SHP77 treated with DMSO at 0.1 percent for 48 hours (cell line): ENCODE data around the gene ATP10A.
"Not testable (repeated sequence)": the region's sequence is repeated elsewhere in the genome, so short reads cannot be mapped to it uniquely, and the experiment has no call there.

Source experiments
- DNase-seq: peaks from one replicate; lab custom pipeline; 2025; lab: John Stamatoyannopoulos, UW

Gene ATP10A

DNA sequence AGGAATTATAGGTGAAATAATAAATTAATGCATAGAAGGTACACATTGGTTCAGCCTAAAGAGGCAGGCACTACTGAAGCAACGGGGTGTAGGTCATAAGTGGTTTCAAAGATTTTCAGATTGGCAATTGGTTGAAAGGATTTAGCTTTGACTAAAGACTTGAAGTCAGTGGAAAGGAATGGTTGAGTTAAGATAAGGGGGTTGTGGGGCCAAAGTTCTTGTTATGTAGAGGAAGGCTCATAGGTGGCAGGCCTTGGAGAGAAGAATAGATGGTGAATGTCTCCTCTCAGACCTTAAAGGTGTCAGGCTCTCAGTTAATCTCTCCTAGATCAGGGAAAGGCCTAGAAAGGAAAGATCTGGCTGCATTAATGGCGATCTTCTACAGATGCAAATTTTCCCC is 209.8 kb downstream of the ATP10A start:
- no peak for DNase-seq

DNA sequence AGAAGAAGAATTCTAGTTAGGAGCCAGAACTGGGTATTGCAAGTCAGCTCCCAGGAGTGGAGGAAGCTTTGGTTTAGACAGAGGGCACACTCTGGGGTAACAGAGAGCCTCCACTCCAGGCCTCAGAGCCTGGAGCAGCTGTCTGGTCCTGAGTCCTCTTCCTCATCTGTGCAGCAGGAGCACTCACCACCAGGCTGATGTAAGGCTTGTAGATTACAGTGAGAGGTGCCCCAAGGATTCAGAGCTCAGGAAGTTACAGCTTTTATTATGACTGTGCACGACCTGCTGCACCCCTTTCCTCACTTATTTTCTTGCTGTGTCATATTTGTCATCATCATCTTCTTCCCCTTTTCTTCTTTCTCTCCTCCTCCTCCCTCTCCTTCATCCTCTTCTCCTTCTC is 210.4 kb downstream of the ATP10A start:
- DNase-seq, result no peak

DNA sequence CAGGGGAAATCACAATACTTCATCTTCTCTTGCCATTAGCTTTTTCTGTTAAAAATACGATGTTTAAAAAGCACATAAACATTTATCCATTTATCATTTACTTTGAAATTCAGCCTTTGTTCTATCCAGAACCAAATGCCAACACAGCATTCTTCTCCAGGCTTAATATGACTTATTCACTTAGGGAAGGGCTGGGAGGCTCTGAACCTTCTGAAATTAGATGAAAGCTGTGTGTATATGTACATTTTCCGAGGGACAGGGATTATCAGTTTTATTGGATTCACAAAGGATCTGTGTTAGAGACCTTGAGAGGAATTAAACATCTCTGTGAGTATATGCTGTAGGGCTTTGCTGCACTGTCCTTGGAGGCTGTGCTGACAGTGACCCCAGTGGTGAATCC is 213.7 kb downstream of the ATP10A start:
- DNase-seq, result no peak

DNA sequence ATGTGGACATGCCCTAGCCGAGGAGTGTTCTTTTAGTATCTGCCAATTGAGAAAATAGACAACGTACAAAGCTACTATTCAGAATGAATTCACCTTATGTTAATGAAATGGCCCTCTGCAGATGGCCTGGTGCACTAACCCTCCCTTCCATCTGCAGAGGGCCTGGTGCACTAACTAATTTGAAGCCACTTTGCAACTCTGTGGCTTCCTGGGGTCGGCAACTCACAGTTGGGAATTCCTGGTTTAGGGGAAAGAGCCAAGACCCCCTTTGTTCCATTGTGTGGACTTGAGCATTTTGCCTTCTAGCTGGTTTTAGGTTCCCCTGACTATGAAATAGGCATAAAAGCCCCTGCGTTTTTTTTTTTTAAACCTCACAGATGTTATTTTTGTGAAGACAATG is 220.0 kb downstream of the ATP10A start:
- no peak for DNase-seq

DNA sequence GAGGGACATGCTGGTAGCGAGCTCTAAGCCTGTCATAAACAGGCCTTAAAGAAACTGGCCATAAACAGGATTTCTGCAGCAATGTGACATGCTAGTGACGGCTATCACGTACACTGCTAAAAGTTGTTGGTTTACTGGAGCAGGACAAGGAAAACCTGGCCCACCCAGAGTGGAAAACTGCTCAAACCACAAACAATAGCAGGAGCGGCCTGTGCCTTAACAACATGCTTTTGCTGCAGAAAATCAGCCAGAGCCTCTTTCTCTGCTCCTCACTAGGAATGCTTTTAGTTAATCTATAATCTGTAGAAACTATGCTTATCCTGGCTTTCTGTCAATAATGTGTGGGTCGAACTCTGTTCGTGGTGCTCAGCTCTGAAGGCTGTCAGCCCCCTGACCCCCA is 221.4 kb downstream of the ATP10A start:
- DNase-seq, result no peak

DNA sequence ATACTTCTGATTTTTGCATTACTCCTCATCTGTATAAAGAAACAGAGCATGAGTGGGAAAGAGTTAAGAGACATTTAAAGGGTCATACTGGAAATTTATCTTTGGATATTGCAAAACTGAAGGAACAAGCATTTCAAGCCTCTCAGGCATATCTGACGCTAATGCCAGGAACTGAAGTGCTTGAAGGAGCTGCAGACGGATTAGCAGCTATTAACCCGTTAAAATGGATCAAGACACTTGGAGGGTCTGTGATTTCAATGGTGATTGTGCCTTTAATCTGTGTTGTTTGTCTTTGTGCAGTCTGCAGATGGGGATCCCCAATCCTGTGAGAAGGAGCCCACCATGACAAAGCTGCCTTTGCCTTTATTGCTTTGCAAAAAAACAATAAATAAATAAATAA is 221.8 kb downstream of the ATP10A start:
- DNase-seq, result no peak

DNA sequence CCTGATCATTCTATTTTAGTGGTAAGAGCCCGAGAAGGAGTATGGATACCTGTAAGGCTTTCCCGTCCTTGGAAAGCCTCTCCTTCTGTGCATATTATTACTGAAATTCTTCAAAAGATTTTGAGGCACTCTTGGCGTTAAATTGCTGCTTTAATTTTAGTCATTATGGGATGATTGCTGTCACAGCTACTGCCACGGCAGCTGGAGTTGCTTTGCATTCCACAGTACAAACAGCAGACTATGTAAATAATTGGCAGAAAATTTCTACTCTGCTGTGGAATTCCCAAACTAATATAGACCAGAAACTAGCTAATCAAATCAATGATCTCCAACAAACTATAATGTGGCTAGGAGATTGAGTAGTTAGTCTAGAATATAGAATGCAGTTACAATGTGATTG is 222.2 kb downstream of the ATP10A start:
- not testable (repeated sequence) for DNase-seq

DNA sequence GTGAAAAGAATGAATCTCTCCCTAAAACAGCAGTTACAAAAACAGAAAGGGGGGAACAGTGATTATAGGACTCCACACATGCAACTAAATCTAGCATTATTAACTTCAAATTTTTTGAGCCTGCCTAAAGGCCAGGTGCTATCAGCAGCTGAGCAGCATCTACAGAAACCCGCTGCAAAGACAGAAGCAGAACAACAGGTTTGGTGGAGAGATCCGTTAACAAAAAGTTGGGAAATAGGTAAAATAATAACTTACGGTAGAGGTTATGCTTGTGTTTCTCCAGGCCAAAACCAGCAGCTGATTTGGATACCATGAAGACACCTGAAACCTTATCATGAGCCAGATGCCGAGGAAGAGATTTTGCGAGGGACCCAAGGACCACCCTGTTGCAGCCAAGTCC is 222.7 kb downstream of the ATP10A start:
- no peak for DNase-seq

DNA sequence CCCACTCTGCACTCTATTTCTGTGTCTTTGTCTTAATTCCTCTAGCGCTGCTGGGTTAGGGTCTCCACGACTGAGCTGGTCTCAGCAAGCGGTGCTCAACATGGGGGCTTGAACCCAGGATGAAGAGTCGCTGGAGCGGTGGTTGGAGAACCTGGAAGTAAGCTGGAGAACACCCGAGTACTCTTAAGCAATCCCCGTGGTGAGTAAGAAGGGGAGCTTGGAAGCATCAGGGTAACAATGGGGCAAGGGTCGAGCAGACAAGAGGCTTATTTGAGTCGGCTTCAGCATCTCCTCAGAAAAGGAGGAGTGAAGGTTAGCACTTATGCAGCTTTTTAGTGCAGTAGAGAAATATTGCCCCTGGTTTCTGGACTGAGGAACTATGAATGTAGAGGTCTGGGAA is 226.6 kb downstream of the ATP10A start:
- not testable (repeated sequence) for DNase-seq

DNA sequence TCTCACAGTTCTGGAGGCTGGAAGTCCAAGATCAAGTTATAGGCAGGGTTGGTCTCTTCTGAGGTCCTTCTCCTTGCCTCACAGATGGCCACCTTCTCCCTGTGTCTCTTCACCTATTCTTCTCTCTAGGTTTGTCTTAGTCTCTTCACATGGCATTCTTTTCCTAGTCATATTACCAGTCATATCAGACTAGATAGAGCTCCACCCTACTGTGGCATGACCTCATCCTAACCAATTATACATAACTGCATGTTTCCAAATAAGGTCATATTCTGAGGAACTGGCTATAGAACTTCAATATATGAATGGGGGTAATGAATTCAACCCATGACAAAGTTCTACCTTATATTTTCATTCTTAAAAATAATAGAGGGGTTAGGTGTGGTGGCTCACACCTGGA is 227.9 kb downstream of the ATP10A start:
- no peak for DNase-seq

DNA sequence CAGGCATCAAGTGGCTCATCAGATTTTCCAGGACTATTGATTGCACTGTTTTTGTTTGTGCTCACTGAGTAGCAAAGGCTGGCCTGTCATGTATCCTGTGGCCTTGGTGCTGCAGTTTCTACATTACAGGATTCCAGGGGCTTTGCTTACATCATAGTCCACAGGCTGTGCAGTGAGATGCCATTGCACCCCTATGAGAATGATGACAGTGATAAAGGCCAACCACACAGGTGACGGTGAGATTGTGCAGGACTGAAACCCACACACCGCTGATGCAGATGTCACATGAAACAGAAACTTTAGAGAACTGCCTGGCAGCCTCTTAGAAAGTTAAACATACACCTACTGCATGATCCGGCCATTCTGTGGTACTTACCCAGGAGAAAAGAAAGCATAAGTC is 229.3 kb downstream of the ATP10A start:
- no peak for DNase-seq

DNA sequence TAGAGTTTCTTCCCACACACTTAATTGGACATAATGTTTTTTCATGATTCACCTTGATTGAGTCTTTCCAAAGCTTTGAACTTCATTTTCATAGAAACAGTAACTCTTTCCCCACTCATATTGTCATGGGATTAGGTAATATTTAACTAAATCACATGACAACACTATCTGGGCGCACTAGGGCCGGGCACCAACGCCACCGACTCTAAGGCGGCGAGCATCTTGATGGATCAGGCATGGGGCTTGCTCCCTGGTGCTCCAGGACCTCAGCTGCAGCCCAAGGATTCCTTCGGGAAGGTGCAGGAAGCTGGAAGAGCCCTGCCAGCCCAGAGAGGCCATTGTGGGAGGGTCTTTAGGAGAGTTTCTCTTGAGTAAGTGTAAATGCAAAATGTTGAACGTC is 231.2 kb downstream of the ATP10A start:
- DNase-seq, result no peak
